Measurements from ENCODE around the gene ZNF112.
"Not testable (repeated sequence)": the region's sequence is repeated elsewhere in the genome, so short reads cannot be mapped to it uniquely, and the experiment has no call there.

ZNF112 gene

DNA sequence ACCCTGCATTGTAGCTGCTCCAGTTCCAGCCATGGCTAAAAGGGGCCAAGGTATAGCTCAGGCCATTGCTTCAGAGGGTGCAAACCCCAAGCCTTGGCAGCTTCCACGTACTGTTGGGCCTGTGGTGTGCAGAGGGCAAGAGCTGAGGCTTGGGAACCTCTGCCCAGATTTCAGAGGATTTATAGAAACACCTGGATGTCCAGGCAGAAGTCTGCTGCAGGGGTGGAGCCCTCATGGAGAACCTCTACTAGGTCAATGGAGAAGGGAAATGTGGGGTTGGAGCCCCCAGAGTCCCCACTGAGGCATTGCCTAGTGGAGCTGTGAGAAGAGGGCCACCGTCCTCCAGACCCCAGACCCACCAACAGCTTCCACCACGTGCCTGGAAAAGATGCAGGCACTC, 21.8 kb downstream of the ZNF112 start:
- Histone ChIP-seq H3K9me3 (ENCODE audit: control insufficient read depth, insufficient read depth, low read length) (peaks cover 93% of the 10 kb centered on the region), H3K36me3 (ENCODE audit: control insufficient read depth, insufficient read depth, low read length) (peaks cover 52% of the 10 kb centered on the region)
- H3K4me1 ChIP-seq (ENCODE audit: control insufficient read depth, insufficient read depth, low read length); H3K27ac ChIP-seq (ENCODE audit: low read depth, low read length); H3K27me3 ChIP-seq (ENCODE audit: control insufficient read depth, insufficient read depth, low read length); H3K9ac ChIP-seq (ENCODE audit: low read depth, low read length); H3K4me3 ChIP-seq (ENCODE audit: low read depth, low read length): not testable (repeated sequence)

DNA sequence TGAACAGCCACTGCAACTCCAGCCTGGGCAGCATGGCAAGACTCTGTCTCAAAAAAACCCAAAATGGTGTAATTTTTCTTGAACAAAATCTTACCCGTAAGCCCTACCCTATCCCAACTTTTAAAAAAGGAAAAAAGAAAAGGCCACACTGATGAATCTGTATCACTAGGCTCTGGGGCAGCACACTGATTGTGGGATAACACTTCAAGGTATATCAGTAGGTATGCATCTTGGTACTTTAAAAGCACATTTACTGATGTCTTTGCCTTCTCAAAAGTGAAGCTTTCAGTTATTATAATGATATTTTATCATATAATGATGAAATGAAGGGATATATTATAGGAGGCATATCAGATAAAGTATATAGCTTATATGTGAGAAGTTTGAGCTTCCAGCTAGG, 24.3 kb downstream of the ZNF112 start:
- Histone ChIP-seq H3K27ac (ENCODE audit: low read depth, low read length) (no peak overlapping the region), H3K9me3 (ENCODE audit: control insufficient read depth, insufficient read depth, low read length) (peaks cover 97% of the 10 kb centered on the region), H3K36me3 (ENCODE audit: control insufficient read depth, insufficient read depth, low read length) (peaks cover 48% of the 10 kb centered on the region), H3K27me3 (ENCODE audit: control insufficient read depth, insufficient read depth, low read length) (no peaks in the 10 kb centered on the region), H3K4me1 (ENCODE audit: control insufficient read depth, insufficient read depth, low read length) (no peaks in the 10 kb centered on the region), H3K4me3 (ENCODE audit: low read depth, low read length) (no peak overlapping the region), H3K9ac (ENCODE audit: low read depth, low read length) (no peak overlapping the region)

DNA sequence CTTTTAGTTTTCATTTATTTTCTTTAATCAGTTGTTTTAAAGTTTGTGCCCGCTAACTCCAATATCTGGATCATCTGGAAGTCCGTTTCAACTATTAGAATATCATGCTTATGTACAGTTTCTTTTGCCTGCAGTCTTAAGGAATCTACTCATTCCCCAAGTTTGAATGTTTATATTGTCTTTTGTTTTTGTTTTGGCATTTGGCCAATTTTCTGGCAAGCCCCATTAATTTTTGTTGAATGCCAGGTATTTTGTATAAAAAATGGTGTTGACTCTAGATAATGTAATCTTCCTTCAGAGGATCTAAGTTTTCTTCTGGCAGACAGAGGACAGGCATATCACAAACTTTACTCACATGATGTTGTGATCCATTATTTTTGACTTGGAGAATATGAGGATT, 40.6 kb downstream of the ZNF112 start:
- H3K4me3 ChIP-seq (ENCODE audit: low read depth, low read length), result no peak overlapping the region
- peaks cover 74% of the 10 kb centered on the region for H3K9me3 ChIP-seq (ENCODE audit: control insufficient read depth, insufficient read depth, low read length)
- no peaks in the 10 kb centered on the region for H3K36me3 ChIP-seq (ENCODE audit: control insufficient read depth, insufficient read depth, low read length)

DNA sequence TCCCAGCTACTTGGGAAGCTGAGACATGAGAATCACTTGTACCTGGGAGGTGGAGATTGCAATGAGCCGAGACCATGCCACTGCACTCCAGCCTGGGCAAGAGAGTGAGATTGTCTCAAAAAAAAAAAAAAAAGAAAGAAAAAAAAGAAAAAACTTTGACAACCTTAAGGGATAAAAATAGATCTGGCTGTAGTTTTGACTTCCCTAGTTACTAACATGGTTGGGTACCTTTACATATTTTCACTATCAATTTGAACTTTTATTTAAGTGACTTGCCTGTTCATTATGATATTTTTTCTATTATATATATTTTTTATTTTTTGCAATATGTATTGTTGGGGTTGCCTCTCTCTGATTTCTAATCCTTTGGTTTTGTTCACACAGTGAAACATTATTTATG, 43.2 kb downstream of the ZNF112 start:
- Histone ChIP-seq H3K9ac (ENCODE audit: low read depth, low read length) (no peak overlapping the region), H3K27ac (ENCODE audit: low read depth, low read length) (no peak overlapping the region), H3K36me3 (ENCODE audit: control insufficient read depth, insufficient read depth, low read length) (no peaks in the 10 kb centered on the region), H3K9me3 (ENCODE audit: control insufficient read depth, insufficient read depth, low read length) (peaks cover 64% of the 10 kb centered on the region), H3K27me3 (ENCODE audit: control insufficient read depth, insufficient read depth, low read length) (no peaks in the 10 kb centered on the region), H3K4me1 (ENCODE audit: control insufficient read depth, insufficient read depth, low read length) (no peaks in the 10 kb centered on the region), H3K4me3 (ENCODE audit: low read depth, low read length) (no peak overlapping the region)

More for the DNA sequence above, 40.6 kb downstream of the ZNF112 start:
- Histone ChIP-seq H3K27me3 (ENCODE audit: control insufficient read depth, insufficient read depth, low read length) (no peaks in the 10 kb centered on the region), H3K4me1 (ENCODE audit: control insufficient read depth, insufficient read depth, low read length) (no peaks in the 10 kb centered on the region), H3K9ac (ENCODE audit: low read depth, low read length) (no peak overlapping the region), H3K27ac (ENCODE audit: low read depth, low read length) (no peak overlapping the region)

DNA sequence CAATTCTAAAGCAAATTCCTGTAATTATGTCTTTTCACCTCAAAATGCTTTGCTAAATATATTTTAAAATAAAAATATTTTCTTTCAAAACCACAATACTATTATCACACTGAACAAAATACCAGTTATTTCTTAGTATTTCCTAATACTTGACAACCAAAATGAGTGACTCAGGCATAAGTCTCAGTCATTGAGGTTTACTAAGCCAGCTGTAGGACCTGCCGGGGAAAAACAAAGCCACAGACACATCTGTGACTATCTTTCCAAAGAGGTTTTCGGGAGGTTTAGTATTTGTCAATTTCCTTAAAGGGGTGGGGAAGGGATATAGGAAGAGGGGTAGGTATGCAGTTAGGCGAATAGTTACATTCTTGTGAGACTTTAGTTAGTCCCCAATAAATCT, 48.5 kb downstream of the ZNF112 start:
- H3K27me3 ChIP-seq (ENCODE audit: control insufficient read depth, insufficient read depth, low read length), result no peaks in the 10 kb centered on the region
- no peaks in the 10 kb centered on the region for H3K4me1 ChIP-seq (ENCODE audit: control insufficient read depth, insufficient read depth, low read length)
- peaks cover 23% of the 10 kb centered on the region for H3K9me3 ChIP-seq (ENCODE audit: control insufficient read depth, insufficient read depth, low read length)
- no peak overlapping the region for H3K9ac ChIP-seq (ENCODE audit: low read depth, low read length)
- H3K27ac ChIP-seq (ENCODE audit: low read depth, low read length), result no peak overlapping the region
- no peaks in the 10 kb centered on the region for H3K36me3 ChIP-seq (ENCODE audit: control insufficient read depth, insufficient read depth, low read length)
- H3K4me3 ChIP-seq (ENCODE audit: low read depth, low read length), result no peak overlapping the region

DNA sequence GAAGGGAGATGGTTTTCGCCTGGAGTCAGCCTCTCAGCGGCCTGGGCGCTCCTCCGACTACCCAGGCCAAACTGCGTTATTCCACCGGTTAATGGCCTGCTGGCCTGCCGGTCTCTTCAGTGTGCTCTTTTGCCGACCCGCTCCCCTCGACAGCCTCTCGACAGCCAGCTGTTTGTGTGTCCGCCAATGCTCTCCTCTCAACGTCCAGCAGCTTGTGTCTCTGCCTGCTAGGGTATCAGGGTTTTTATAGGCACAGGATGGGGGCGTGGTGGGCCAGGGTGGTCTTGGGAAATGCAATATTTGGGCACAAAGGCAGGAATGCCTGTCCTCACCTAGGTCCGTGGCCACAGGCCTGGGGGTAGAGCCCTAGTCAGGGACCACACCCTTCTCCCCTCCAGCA, 50.2 kb downstream of the ZNF112 start:
- no peak overlapping the region for H3K9ac ChIP-seq (ENCODE audit: low read depth, low read length)
- peaks cover 19% of the 10 kb centered on the region for H3K9me3 ChIP-seq (ENCODE audit: control insufficient read depth, insufficient read depth, low read length)
- H3K4me1 ChIP-seq (ENCODE audit: control insufficient read depth, insufficient read depth, low read length), result no peaks in the 10 kb centered on the region
- peaks cover 10% of the 10 kb centered on the region; the same call in 1 of the 2 replicates for H3K36me3 ChIP-seq (ENCODE audit: control insufficient read depth, insufficient read depth, low read length)
- H3K27me3 ChIP-seq (ENCODE audit: control insufficient read depth, insufficient read depth, low read length), result no peaks in the 10 kb centered on the region
- no peak overlapping the region for H3K27ac ChIP-seq (ENCODE audit: low read depth, low read length)
- H3K4me3 ChIP-seq (ENCODE audit: low read depth, low read length), result no peak overlapping the region

DNA sequence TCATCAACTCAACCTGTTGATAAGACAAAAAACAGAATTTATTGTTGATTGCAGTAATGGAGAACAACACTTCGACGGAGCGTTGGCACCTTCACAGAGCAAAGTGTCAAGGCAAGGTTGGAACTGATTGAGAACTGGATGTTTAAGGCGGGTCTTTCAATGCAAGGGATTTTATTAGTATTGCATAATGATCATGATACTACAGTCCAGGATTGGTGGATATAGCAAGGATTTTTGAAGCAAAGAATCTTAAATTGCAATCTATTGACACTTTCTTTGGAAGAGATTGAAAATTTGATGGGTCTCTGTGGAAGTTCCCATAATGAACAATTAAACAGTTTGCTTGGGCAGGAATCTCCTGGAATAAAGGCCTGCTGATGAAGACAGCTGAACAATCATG, 51.0 kb downstream of the ZNF112 start:
- peaks cover 17% of the 10 kb centered on the region; the same call in 1 of the 2 replicates for H3K36me3 ChIP-seq (ENCODE audit: control insufficient read depth, insufficient read depth, low read length)
- H3K4me1 ChIP-seq (ENCODE audit: control insufficient read depth, insufficient read depth, low read length), result no peaks in the 10 kb centered on the region
- H3K9me3 ChIP-seq (ENCODE audit: control insufficient read depth, insufficient read depth, low read length), result peaks cover 12% of the 10 kb centered on the region
- H3K4me3 ChIP-seq (ENCODE audit: low read depth, low read length), result peak overlapping the region; percentile 89
- H3K27me3 ChIP-seq (ENCODE audit: control insufficient read depth, insufficient read depth, low read length), result no peaks in the 10 kb centered on the region
- H3K9ac ChIP-seq (ENCODE audit: low read depth, low read length), result no peak overlapping the region
- H3K27ac ChIP-seq (ENCODE audit: low read depth, low read length), result no peak overlapping the region

DNA sequence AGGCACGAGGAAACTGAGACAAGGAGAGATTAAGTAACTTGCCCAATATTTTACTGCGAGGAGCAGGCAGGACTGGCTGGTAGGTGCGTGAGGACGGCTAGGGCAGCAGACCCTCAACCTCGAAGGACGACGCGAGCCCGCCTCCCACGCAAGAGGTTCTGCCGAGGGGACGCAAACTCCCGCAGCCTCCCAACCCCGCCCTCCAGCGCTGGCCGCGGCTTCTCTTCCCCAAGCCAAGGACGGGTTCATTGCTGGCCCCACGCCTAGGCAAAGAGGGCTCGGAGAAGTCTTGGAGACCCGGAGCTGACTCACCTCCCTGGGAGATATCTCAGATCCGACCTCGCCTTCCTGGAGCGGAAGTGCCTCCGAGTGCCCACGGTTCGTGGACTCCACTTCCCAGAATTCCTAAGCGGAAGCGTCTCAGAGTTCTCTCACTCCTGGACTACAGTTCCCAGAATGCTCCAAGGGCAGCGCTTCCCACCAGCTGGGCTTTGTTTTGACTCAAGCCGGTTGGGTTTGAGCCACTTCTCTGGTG, 51.8 kb downstream of the ZNF112 start, which contains the start of gene ZNF235:
TSS of gene ZNF235 (minus strand) at position 367 of the 535 bp plus-strand sequence. CDS start 1,621 bp downstream, outside the sequence.
- Histone ChIP-seq H3K9me3 (ENCODE audit: control insufficient read depth, insufficient read depth, low read length) (peaks cover 7% of the 10 kb centered on the region; the same call in 1 of the 2 replicates), H3K27ac (ENCODE audit: low read depth, low read length) (peak within 1 kb of the TSS; percentile 76), H3K4me1 (ENCODE audit: control insufficient read depth, insufficient read depth, low read length) (no peaks in the 10 kb centered on the region), H3K36me3 (ENCODE audit: control insufficient read depth, insufficient read depth, low read length) (peaks cover 23% of the 10 kb centered on the region), H3K27me3 (ENCODE audit: control insufficient read depth, insufficient read depth, low read length) (no peaks in the 10 kb centered on the region), H3K9ac (ENCODE audit: low read depth, low read length) (peak within 1 kb of the TSS; percentile 68), H3K4me3 (ENCODE audit: low read depth, low read length) (peak within 1 kb of the TSS; percentile 89)

DNA sequence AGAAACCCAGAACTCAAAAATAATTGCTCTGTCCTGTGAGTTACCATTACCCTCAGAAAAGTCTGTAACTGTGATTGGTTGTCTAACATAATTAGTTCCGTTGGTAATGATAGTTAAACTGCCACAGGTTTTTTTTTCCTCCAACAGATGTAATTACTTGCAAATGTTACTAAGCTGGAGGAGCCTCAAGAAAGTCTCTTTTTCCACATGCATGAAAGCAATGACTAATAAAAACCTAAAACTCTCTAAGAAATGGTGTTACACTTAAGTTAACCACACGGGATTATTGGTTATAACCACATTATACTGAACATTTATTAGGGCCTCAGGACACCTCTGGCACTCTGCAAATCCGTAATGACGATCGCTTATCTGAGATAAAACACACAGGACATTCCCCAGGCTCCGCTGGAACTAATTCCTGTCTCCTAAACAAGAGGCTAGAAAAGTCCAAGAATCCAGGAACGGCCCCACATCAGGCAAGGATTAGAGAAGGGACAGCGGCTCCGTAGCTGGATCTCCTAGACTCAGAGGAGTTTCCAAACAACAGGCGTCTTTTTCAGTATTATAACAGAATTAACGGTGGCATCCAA, 52.4 kb downstream of the ZNF112 start:
- peaks cover 29% of the 10 kb centered on the region for H3K36me3 ChIP-seq (ENCODE audit: control insufficient read depth, insufficient read depth, low read length)
- no peaks in the 10 kb centered on the region for H3K27me3 ChIP-seq (ENCODE audit: control insufficient read depth, insufficient read depth, low read length)
- H3K4me1 ChIP-seq (ENCODE audit: control insufficient read depth, insufficient read depth, low read length), result no peaks in the 10 kb centered on the region
- peak overlapping the region; percentile 68 for H3K9ac ChIP-seq (ENCODE audit: low read depth, low read length)
- H3K4me3 ChIP-seq (ENCODE audit: low read depth, low read length), result peak overlapping the region; percentile 89
- peaks cover 7% of the 10 kb centered on the region; the same call in 1 of the 2 replicates for H3K9me3 ChIP-seq (ENCODE audit: control insufficient read depth, insufficient read depth, low read length)
- H3K27ac ChIP-seq (ENCODE audit: low read depth, low read length), result peak overlapping the region; percentile 76

DNA sequence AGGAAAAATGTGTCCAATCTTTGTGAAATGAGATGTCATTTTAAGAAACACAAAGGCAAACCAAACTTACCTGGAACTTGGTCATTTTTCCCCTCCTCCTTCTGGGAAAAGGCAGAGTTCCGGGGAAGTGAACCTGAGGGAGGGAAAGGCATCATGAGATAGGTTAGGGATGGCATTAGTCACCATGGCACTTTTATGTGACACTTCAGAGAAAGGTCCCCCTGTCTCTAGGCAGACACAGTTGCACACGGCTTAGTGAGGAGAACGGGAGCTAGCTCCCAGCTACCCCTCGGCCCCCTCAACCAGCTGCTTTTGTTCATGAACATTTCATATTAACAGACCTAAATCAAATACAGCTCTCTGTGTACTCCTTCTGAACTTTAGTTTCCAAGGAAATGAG, 53.2 kb downstream of the ZNF112 start:
- Histone ChIP-seq H3K9ac (ENCODE audit: low read depth, low read length) (no peak overlapping the region), H3K27ac (ENCODE audit: low read depth, low read length) (no peak overlapping the region), H3K4me3 (ENCODE audit: low read depth, low read length) (peak overlapping the region; percentile 89)

DNA sequence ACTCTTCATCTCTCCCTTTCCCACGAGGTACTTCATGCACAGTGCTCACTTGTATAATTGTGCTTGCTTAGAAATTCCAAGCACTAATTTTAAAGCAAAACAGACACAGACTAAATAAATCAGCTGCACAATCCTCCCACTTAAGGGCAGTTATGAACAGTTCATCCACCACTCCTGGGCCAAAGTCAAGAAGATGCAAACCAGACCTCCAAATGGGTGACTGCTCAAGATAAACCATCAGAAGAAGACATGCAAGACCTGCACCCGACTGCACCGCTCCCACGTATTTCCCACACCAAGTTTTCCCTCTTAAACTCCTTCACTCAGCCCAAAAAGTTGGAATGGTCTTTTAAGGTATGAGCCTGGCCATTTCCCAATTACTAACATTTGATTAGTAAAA, 71.5 kb downstream of the ZNF112 start:
- Histone ChIP-seq H3K36me3 (ENCODE audit: control insufficient read depth, insufficient read depth, low read length) (peaks cover 24% of the 10 kb centered on the region), H3K4me1 (ENCODE audit: control insufficient read depth, insufficient read depth, low read length) (no peaks in the 10 kb centered on the region), H3K27me3 (ENCODE audit: control insufficient read depth, insufficient read depth, low read length) (no peaks in the 10 kb centered on the region), H3K4me3 (ENCODE audit: low read depth, low read length) (no peak overlapping the region), H3K9me3 (ENCODE audit: control insufficient read depth, insufficient read depth, low read length) (peaks cover 25% of the 10 kb centered on the region), H3K9ac (ENCODE audit: low read depth, low read length) (no peak overlapping the region), H3K27ac (ENCODE audit: low read depth, low read length) (no peak overlapping the region)

More for the DNA sequence above, 53.2 kb downstream of the ZNF112 start:
- H3K27me3 ChIP-seq (ENCODE audit: control insufficient read depth, insufficient read depth, low read length), result no peaks in the 10 kb centered on the region
- peaks cover 3% of the 10 kb centered on the region; the same call in 1 of the 2 replicates for H3K9me3 ChIP-seq (ENCODE audit: control insufficient read depth, insufficient read depth, low read length)
- peaks cover 37% of the 10 kb centered on the region for H3K36me3 ChIP-seq (ENCODE audit: control insufficient read depth, insufficient read depth, low read length)
- no peaks in the 10 kb centered on the region for H3K4me1 ChIP-seq (ENCODE audit: control insufficient read depth, insufficient read depth, low read length)

Measured in HUES48 (cell line).